GM18520 (cell line): ENCODE results near the gene FHAD1.

Experiments used
- ATAC-seq: cut with Tn5 transposase; IDR thresholded peaks from one replicate; pipeline ENCODE4 v1.9.1; 2021; ENCODE audit not compliant: unreplicated experiment

FHAD1 gene

GRCh38 chr1:15246960-15247614 is at the start of gene FHAD1:
Gene FHAD1, plus strand, starts transcription at chr1:15247223. Its CDS starts 4,562 bp downstream, at chr1:15251785.
- ATAC-seq = no peak

- no peak for ATAC-seq
Observed at GRCh38 chr1:15197591-15198447, 49.2 kb upstream of the FHAD1 start.

DNA sequence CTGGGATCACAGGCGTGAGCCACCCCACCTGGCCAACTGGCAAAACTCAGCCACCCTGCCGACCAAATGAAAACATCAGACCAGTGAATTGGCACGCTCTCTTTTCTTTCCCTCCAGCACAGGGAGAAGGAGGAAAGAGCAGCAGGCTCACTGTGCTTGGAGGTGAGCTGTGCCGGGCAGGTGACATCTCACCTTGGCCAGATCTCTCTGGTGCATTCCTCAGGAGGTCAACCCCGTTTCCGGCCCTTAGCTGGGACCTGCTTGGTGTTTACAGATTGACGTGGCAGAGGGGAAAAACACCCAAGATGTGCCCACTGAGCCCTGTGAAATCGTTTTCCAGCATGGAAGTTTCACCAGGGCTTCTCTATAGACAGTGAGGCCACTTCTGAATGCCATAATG is 48.3 kb upstream of the FHAD1 start:
- no peak for ATAC-seq

GRCh38 chr1:15201221-15201620 is 45.8 kb upstream of the FHAD1 start:
- ATAC-seq = no peak

- no peak for ATAC-seq
Observed at GRCh38 chr1:15201849-15202551, 45.0 kb upstream of the FHAD1 start.

GRCh38 chr1:15204931-15205330 is 42.1 kb upstream of the FHAD1 start:
- no peak for ATAC-seq

DNA sequence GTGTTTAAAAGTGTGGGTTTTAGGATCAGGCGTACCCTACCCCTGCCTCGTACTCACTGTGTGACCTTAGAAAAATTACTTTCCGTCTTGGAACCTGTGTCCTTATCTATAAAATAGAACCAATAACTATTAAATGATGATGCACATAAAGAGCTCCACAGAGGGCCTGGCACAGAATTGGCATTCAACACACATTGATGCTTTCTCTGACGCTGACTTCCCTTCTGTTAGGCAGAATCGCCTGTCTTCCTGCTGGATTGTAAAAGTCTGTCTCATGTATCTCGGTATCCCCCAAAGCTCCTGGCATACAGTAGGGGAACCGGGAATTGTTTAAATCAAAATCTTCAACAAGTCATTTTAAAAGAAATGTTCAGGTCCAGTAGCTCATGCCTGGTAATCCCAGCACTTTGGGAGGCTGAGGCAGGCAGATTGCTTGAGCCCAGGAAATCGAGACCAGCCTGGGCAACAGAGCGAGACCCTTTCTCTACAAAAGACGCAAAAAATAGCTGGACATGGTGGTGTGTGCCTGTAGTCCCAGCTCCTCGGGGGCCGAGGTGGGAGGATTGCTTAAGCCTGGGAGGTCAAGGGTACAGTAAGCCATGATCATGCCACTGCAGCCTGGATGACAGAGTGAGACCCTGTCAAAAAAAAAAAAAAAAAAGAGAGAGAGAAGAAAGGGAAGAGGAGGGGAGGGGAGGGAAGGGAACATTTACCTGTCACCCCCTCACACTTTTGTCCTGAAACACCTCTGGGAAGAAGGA is 41.3 kb upstream of the FHAD1 start:
- ATAC-seq = no peak

GRCh38 chr1:15206418-15207030 is 40.5 kb upstream of the FHAD1 start:
- ATAC-seq = no peak

DNA sequence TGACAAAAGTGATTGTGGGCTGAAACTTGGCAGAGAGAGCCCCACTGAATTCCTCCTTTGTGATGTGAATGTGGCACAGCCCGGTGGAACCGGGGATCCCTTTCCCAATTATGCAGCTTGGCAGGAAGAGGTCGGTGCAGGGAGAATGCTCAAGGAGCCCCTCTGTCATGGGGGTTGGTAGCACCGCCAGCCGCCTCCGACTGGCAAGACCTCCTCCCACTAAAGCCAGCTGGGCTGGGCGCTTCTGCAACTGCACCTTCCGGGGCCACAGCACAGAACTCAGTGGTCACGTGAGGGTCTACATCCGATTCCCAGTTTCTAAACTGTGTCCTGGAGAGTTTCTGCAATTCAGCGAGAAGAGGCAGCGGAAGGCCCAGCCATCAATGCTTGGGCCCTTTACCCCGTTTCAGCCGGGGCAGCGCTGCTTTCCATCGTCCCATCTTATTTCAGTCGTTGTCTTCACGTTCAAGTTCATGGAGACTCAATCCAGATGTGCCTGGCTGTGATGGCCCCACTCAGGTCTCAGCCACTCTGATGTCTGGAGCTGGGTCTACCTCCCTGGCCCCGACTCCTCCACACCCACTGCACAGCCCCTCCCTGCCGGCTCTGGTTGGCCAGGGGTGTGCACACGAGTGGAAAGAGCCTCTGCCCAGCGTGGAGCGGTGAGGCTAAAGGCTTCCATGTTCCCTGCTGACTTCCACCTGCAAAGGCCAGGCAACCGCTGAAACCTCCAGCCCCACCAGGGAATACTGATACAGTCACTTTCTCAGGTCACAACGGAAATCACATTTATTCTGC is 39.8 kb upstream of the FHAD1 start:
- ATAC-seq = no peak

DNA sequence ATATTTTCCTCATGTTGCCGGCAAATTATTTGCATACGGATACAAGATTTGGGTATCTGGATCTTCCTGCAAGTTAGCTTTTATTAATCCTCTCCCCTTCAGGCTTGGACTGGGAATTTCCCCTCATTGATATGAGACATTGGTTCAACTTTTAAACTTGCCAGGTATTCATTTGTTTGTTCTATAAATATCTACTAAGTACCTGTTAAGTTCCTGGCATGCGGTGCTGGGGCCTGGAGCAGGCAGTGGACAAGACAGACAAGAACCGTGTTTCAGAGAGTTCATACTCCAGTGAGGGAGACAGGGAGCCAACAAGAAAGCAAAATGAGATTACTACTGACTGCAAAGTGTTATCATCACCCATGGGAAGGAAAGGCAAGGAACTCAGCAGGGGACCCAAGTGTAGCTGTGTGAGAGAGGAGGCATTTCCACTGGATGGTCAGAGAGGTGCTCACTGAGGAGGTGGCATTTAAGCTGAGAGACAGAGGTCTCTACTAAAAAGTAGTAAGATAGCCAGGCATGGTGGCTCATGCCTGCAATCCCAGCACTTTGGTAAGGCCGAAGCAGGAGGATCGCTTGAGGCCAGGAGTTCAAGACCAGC is 39.1 kb upstream of the FHAD1 start:
- no peak for ATAC-seq

DNA sequence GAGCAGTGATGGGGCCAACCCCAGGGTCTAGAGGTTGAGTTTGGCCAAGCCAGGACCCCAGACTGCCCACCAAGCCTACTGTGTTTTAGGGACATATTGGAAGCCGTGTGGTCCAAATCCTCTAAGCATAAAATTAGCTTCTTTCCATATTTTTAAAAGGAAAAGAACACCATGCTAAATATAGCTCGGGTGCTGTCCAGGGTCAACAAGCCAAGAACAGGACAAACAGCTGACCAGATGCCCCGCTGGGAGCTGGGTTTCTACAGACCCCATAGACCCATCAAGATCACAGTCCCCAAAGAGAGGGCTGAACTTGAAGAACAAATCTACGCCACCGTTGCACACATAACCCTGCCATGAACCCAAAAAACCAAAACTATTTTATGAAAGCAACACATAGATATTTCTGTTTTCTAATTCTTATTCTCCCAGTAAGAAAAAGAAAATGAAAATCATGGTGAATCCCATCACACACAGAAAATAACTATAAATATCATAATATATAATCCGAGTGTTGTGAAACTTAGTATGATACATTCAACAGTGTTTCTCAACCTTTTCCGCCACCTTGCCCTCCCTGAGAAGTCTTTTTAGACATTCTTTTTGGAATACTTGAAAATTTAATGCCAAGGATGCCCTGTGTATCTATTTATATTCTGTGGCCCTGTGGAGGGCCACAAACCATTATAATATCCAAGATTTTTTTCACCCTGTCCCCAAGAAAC is 36.2 kb upstream of the FHAD1 start:
- no peak for ATAC-seq

- no peak for ATAC-seq
Observed at GRCh38 chr1:15211424-15211823, 35.6 kb upstream of the FHAD1 start.

DNA sequence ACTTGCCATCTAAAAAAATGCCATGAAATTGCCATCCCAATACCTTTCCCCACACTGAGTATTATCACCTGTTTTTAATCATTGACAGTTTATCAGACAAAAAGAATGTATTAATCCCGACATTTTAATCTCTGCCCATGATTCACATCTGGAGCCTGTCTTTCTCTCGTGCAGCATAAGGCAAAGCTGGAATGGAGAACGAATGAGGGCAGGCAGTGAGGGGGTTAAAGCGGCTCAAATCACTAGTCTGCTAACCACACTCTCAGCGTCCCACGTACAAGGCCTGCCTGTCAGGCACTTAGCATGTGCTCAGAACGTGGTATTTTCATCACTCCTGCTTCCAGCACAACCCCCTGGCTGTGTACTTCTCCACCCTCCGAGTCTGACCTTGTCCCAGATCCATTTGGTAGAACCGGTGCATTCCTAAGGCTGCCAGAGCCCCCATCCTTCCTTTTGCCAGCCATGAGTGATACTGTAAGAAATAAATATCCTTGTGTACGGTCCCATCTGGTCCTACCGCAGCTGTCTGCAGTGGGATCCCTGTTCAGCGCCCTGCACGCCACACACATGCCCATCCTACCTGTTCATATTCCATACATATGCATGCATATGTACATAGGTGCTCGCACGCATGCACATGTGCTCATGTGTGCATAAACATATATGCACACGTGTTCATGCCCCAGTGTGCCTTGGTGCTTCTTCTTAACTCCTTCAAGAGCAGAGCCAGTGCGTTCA is 34.6 kb upstream of the FHAD1 start:
- no peak for ATAC-seq

DNA sequence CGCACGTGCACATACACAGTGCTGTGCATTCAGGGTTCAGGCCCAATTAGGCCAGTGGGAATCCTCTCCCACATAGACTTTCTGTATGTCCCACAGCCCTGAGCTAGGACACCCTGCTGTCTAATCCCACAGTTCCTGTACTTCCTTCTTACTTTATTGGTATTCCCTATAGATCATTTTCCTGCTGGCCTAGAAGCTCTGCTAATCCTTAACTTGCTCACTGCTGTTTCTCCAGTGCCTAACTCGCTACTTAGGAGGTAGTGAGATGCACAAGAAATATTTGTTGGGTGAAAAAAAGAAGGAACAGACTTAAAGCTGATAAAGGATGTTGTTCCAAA is 34.1 kb upstream of the FHAD1 start:
- no peak for ATAC-seq

DNA sequence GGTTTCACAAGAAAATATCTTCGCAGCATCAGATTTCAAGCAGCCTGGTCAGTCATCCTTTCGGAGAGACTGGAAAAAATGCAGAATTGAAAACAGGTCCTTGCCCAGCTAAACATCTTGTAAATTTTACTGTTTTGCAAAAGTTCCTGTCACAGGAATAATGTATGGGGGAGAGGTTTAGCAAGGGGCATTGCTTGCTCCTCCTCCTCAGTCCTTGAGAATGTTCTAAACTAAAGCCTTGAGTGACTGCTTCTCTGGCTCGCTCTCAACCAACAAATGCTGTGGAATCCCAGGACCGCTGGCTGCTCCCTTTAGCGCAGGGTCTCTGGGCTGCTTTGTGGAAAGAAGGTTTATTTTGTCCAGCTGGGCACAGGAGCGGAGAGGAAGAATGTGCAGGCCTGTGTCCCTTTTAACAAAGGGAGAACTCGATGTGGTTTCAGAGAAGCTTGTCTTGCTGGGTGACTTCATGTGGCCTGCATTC is 33.6 kb upstream of the FHAD1 start:
- ATAC-seq = no peak

- no peak for ATAC-seq
Observed at GRCh38 chr1:15214527-15214926, 32.5 kb upstream of the FHAD1 start.

GRCh38 chr1:15215116-15215515 is 31.9 kb upstream of the FHAD1 start:
- no peak for ATAC-seq

- no peak for ATAC-seq
Observed at GRCh38 chr1:15217654-15218053, 29.4 kb upstream of the FHAD1 start.
